GM19099 (cell line): ENCODE measurements around the gene TMOD2.

Experiments
- POLR2A ChIP-seq: IDR thresholded peaks from 3 replicates; pipeline ENCODE4 v1.6.1; 2011; ENCODE audit warnings: low read depth; ENCODE audit not compliant: insufficient read length; ENCODE audit errors: extremely low read depth

Gene TMOD2

DNA sequence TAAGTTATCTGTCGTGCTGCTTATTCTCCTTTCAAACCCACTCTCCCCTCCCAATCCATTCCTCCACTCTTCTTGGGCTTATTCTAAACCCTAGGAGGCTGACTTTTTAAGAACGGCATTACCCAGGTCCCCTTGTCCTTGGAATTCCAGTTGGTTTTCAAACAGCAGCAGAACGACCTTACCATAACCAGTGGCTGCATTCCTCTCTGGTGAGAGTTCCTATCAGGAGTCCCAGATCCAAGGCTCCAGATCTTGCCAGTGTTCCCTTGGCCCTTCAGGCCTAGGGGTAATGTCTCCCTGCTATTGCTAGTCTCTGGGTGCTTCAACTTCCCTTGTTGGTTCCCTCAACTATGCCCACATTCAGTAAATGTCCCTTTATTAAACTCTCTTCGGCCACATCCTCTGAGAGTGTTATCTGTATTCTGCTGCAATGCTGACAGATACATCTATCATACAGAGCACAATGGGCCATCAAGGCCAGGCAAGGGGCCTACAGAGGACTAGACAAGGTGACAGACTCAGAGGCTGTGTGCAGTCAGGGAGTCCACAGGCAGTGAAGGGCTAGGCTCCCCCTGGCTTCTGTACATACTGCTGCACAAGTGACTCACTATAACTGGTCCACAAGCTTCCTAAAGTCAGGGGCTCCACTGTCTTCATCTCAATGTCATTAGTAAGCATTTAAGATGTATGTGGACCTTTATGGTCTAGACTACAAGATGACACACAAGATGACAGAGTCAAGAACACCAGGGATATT is 24.1 kb upstream of the TMOD2 start:
- no peak for TF ChIP-seq POLR2A

DNA sequence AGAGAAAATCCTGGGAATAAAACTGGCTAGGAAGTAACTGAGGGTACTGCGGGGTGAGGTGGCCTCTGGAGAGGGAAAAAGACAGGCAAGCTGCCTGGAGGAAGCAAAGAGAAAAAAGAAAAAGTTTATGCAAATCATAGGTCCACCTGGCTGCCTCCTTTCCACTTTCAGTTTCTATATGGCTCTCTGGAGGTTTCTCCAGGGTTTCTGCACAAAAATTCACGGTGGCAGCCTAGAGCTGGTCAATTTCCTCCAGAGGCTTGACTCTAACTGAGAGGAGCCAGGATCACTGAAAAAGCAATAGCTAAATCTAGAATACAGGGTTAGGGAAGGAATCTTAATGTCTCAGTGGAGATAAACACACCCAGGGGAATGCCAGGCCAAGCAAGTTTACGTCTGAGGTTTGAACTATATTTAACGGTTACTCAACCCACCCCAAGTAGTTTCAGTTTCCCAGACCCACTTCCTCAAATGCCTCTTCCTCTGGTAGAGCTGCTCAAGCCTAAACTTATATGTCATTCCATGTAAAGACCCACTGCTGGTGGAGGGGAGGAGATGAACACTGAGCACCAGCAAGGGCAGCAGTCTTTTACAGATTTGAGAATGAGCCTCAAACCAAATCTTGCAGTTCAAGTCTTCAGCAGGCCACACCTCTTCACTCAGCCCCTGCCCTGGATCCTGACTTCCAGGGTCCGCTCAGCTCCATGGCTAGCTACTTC is 19.7 kb upstream of the TMOD2 start:
- TF ChIP-seq POLR2A, result peak; percentile 56

DNA sequence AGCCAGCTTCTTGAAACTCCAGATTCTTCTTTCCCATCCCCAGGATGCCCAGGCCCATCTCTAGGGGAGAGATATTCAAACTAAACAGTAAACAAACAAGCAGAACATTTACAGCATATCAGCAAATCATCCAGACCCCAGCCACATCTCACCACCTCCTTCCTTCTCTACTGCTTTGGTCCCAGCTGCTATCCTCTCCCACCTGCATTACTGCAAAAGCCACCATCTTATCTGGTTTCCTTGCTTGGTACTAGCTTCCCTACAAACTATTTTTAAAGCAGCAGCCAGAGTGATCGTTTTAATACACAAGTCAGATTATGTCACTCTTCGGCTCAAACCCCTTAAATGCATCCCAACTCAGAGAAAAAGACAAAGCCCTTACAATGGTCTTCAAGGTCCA is 18.8 kb upstream of the TMOD2 start:
- TF ChIP-seq POLR2A, result peak; percentile 43

DNA sequence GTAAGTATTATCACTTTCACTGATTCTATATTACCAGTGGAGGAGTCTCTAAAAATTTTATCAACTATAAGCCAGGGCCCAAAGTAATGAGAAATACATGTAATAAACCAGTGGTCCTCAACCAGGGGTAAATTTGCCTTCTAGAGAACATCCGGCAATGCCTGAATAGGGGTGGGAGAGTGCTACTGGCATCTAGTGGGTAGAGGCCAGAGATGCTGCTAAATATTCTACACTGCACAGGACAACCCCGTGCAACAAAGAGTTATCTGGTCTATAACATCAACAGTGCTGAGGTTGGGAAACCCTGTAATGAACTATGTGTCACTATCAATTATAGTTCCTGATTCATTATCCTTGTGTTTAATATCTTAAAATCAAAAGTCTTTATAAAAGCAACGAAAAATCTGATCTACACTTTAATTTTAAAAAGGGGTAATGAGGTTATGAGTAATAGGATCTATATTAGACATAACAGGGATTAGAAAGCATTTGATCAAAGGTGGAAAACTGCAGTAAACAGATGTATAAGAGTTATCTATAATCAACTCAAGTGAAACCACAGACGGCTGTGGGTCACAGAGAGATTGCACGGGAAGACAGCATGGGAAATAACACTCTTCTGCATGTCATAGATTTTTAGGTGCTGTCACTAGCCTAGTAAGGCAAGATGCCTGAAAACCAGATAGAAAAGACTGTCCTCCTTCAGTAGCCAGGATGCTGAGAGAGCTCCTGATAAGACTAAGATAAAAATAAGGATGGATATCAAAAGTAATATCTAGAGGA is 16.0 kb upstream of the TMOD2 start:
- TF ChIP-seq POLR2A, result peak; percentile 13

DNA sequence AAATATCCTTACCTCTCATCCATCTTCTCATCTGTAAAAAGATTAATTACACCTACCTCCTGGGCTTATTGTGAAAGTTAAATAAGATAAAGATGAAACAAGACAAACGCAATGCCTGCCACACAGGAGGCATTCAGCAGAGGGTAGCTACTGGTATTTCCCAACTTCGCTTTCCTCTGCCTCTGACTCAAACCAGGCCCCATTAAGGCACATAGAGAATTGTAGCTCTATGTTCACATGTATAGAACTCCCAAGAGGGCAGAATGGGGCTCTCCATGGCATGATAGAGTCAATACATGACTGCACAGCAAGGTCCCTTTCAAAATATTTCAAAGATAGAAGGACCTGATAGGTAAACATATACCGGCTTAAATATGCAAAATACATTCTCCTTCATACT is 15.3 kb upstream of the TMOD2 start:
- TF ChIP-seq POLR2A, result peak; percentile 43

DNA sequence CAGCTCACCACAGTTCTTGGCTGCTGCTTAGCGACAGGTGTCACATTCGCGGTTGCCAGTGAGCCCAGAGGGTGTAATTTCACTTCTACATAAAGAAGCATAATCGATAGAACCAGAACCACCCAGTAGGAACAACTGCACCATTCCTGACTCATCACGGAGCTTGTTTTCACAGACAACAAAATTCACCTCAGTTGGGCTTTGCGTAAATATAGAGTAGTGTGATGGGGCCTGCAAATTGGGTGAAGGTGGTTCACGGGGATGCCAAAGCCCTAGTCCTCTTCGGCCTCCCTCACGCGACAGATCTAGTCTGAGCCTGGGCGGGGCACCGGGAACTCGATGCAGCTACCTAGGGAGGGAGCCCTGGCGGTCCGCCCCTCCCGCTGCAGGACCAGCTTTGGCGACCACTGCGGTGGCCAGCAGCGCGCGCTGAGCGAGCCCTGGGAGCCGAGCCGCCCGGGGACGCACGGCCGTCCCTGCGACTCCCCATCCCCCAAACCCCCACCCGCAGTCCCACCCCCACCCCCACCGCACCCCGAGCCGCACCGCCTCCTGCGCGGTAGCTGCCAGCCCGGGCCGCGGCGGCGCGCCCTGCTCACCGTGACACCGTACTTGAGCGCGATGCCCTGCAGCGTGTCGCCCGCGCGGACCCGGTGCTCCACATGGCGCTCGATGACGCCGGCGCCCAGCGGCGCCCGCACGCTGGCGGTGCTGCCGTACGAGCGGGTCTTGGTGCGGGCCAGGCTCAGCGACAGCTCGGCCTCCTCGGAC is 14.5 kb upstream of the TMOD2 start:
- peak; percentile 34 for TF ChIP-seq POLR2A

DNA sequence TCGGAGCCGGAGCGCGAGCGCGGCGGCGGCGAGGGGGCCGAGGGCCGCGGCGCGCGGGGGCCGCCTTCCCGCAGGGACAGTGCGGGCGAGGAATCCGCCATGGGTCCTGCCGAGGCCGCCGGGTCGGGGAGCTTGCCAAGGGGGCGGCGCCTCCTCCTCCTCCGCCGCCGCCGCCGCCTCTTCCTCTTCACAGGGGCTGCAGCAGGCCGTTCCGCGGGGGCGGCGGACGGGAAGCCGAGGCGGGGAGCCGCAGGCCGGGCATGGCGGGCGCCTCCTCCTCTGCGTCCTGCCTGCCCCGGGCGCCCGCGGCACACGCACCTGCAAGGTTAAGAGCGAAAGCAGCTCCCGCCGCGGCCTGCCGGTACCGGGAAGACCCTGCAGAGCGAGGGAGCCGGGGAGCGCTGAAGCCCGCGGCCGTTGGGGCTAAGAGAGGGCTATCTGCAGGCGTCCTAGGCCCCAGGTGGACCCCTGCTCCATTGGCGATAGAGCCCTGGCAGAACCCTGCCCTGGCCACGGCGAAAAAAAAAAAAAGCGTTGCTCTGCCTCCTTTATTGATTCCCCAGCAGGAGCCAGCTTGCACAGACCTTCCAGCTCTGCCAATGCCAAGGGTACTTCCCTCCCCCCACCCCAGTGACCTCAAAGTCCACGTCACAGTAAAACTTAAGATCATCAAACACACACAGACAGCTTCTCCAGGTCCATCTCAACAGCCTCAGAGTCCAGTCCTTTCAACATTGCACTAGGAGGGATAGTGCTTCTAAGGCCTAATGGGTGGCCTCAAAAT is 13.7 kb upstream of the TMOD2 start, which contains the start of gene LYSMD2:
TSS of gene LYSMD2 (minus strand) at position 134 of the 784 bp plus-strand sequence. CDS start at position 101, 33 bp downstream.
- TF ChIP-seq POLR2A, result peak; percentile 64

DNA sequence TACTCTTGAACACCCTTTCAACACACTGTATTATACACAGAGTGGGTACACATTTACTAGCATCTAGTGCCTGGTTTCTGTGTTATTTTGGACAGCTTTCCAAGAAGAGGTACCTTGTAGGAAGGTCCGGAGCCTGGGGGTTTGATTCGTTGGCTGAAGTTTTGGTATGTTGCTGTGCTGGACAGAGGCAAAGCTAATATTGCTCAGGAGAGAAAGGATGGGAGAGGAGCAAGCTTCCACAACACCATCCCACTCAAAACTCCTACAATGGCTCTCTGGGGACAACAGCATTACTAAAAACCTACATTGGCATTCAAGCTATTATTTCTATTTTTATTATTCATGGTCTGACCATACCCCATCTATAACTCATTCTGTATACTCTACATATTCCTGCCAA is 12.8 kb upstream of the TMOD2 start:
- peak; percentile 12 for TF ChIP-seq POLR2A

DNA sequence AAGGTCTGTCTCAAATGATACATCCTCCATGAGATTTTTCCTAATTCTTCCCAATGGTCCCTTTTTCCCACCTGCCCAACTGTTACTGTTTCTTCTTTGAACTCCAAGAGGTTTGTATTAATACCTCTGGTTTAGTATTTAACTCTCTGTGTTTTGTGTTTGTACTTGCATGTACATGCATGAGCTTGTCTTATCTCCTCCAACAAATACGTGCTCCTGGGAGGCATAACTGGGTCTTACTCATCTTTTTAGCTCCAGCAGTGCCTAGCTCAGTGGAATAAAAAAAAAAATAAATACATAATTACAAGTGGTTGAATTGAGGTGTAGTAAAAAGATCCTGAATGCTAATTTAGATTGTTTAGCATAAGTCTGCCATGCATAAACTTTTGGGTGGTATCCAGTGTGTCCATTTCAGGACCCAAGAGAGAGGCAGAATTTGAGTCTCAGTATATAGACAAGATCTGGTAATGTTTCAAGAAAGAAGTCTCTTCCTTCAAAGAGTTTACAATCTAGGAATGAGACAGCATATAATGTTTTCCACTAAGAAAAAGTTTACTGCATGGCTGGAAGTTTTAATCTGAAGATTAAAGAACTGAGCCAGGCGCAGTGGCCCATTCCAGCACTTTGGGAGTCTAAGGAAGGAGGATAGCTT is 12.2 kb upstream of the TMOD2 start:
- no peak for TF ChIP-seq POLR2A

DNA sequence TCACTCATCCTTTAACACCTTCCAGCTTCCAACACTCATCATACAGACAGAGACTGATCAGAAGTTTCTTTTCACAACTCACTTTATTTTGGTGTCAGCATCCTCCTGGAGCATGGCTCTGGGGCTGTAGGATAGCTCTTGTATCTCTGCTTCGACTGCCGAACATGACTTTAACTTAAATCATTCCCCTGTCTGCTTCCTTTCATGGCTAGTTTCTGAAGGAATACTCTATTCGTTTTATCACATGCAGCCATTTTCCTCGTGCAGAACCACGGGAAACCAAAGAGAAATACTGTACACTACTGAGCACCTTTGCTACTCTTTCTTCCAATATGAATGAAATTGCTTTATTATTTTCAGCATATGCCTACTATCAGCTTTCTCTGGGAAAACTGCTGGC is 2.1 kb upstream of the TMOD2 start:
- TF ChIP-seq POLR2A, result no peak

DNA sequence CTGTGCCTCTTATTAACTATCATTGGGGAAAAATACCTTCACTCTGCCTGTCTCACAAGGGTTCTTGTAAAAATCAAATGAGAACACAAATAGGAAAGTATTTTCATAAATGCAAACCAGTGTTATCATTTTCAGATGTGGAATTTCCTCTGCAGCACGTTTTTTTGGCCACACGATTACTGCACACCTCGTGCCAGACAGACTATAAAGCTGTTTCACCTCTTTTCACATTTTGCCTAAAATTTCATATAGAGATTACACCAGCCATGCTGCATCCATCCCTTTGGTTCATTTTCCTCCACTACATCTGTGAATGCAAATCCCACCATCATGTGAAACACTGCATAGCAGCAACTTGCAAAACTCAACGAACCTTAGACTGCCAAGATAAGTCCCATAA is 1.2 kb upstream of the TMOD2 start:
- peak; percentile 26 for TF ChIP-seq POLR2A

DNA sequence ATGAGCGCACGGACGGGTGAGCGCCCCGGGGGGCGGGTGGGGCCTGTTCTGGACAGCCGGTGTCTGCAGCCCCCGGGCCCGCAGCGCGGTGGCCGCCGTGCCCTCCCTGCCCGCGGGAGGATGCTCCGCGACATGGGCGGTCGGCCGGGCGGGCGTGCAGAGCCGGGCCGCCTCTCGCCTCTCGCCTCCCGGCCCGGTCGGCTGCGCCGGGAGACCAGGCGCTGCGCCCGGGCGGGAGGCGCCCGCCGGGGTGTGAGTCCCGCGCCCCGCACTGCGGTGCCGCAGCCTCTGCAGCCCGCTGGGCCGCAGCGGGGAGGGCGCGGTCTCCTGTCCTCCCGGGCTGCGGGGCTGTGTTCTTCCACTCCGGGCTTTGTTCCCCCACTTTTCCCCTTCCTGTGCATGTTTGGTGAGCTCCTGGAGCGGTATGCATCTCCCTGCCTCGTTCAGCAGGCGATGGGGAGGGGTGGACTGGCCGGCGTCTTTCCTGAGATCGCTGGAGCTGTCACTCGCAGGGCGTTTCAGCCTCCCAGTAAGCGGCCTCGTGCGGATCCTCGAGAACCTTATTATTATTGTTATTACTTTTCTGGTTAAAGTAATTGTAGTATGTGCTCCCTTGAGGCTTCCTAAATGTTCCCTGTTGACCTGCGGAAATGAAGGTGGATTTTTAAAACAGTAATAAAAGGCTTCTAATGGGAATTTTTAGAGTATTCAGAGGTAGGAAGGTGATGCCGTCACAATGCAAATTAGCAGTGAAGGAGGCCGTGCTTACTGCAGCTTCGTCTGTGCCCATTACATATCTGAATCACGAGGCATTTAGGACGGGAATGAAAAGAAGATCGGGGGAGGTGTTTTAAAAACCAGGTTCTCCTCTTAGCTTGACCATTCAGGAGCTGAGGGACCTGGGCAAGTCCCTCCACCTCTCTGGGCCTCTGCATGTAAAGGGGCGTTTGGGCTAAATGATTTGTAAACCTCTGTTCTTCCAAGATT is 593 bp downstream of the TMOD2 start:
- TF ChIP-seq POLR2A, result no peak
